ENCODE results near the gene ARID1B. TPM values are rescaled to one million over a fixed set of nuclear protein-coding genes. Genes with fewer than 3 reads are reported as not detected.

The ARID1B gene
- total RNA-seq, 1 experiment from 2014 or later, result 35.6 TPM

- ChIA-PET RAD21 (ENCODE audit: low non-redundant PET in 1 of 2, low total read pairs in 2 of 2, uncharacterized antibody in 2 of 2, unreplicated experiment in 2 of 2) (no interaction called here), POLR2A (no interaction called here), CTCF (no interaction called here)
- Histone ChIP-seq H3K27ac (ENCODE audit: low read depth, low read length) (no peak overlapping the region), H3K4me3 (replicated peaks in 1 of 2; ENCODE audit: low read depth in 1 of 2, low read length in 2 of 2) (no peak overlapping the region), H3K79me2 (ENCODE audit: insufficient read depth, low read length) (peaks cover 67% of the 10 kb centered on the region), H3K9me3 (ENCODE audit: control insufficient read depth in 1 of 2, insufficient read depth in 1 of 2, low read depth in 1 of 2, low read length in 2 of 2) (no peaks in the 10 kb centered on the region), H3K4me2 (ENCODE audit: low read length) (no peak overlapping the region), H3K9ac (ENCODE audit: low read length) (no peak overlapping the region), H4K20me1 (ENCODE audit: insufficient read depth) (no peaks in the 10 kb centered on the region), H3K27me3 (ENCODE audit: insufficient read depth, low read length) (no peaks in the 10 kb centered on the region), H2AFZ (ENCODE audit: low read depth, low read length, poor library complexity, severe bottlenecking) (no peak overlapping the region), H3K4me1 (ENCODE audit: control insufficient read depth in 1 of 2, insufficient read depth in 2 of 2, low read length in 2 of 2) (no peaks in the 10 kb centered on the region), H3K36me3 (ENCODE audit: control insufficient read depth in 1 of 2, insufficient read depth in 2 of 2, low read length in 2 of 2) (no peaks in the 10 kb centered on the region), H3K9me2 (ENCODE audit: insufficient read depth) (no peaks in the 10 kb centered on the region)
- no TSS peak for BruUV-seq (replicated peaks)
- TF ChIP-seq CTCF (IDR thresholded peaks at IDR 0.05 in 2 of 3, conservative IDR thresholded peaks at IDR 0.05 in 1 of 3; ENCODE audit: borderline replicate concordance in 1 of 3, insufficient read depth in 1 of 3, low read depth in 2 of 3, low read length in 2 of 3) (no peak), ATF3 (IDR thresholded peaks at IDR 0.05) (no peak), SP1 (IDR thresholded peaks at IDR 0.05; ENCODE audit: low read depth) (no peak), ELF1 (IDR thresholded peaks at IDR 0.05; ENCODE audit: borderline replicate concordance, low read depth) (no peak), TCF7L2 (IDR thresholded peaks at IDR 0.05; ENCODE audit: borderline replicate concordance, extremely low read depth, insufficient read depth, insufficient read length) (no peak), EZH2phosphoT487 (IDR thresholded peaks at IDR 0.05; ENCODE audit: borderline replicate concordance) (no peak), POLR2AphosphoS5 (IDR thresholded peaks at IDR 0.05; ENCODE audit: low read depth, low read length) (no peak), SRF (IDR thresholded peaks at IDR 0.05; ENCODE audit: low read depth) (no peak), CEBPB (IDR thresholded peaks at IDR 0.05; ENCODE audit: low read depth) (no peak), MAX (IDR thresholded peaks at IDR 0.05) (no peak), ZFX (IDR thresholded peaks at IDR 0.05) (no peak), ZBTB33 (IDR thresholded peaks at IDR 0.05; ENCODE audit: extremely low read depth, insufficient replicate concordance, low read length) (no peak), POLR2A (IDR thresholded peaks at IDR 0.05; ENCODE audit: borderline replicate concordance, extremely low read depth, insufficient read depth, insufficient read length) (no peak), REST (IDR thresholded peaks at IDR 0.05; ENCODE audit: low read depth) (no peak), YY1 (IDR thresholded peaks at IDR 0.05; ENCODE audit: extremely low read depth, insufficient replicate concordance, low read depth, low read length) (no peak), SIN3A (IDR thresholded peaks at IDR 0.05; ENCODE audit: low read depth) (no peak), EZH2 (IDR thresholded peaks at IDR 0.05) (no peak), FOSL1 (IDR thresholded peaks at IDR 0.05; ENCODE audit: low read depth) (no peak), EGR1 (IDR thresholded peaks at IDR 0.05; ENCODE audit: low read depth) (no peak)
- no peak for ATAC-seq
- intact Hi-C loops (cut with micrococcal nuclease), result no loop called here
- DNase-seq (ENCODE audit: low read depth, low spot score), result no peak
These were observed 63.4 kb downstream of the ARID1B start for GRCh38 chr6:156840606-156841005.
